Measurements from ENCODE around the gene MAP7D1. TPM values are rescaled to one million over a fixed set of nuclear protein-coding genes. Genes with fewer than 3 reads are reported as not detected.

The MAP7D1 gene
- total RNA-seq, 4 donors from 2014 or later: 74.3 to 187 (median 86.0) TPM

- Histone ChIP-seq H3K27me3 (no peaks in the 10 kb centered on the region), H3K36me3 (no peaks in the 10 kb centered on the region), H3K4me3 (peak overlapping the region; percentile 82 to 100 (median 86)), H3K4me1 (peaks cover 45 to 64% (median 59%) of the 10 kb centered on the region in 4 donors), H3K9me3 (no peaks in the 10 kb centered on the region), H3K27ac (peak overlapping the region; percentile 98 to 100 (median 98))
- WGBS, 2 donors (ENCODE audit: low coverage in 1 of 2): 57 to 80% methylated on average over 1 to 5 of the region's 6 CpGs
- intact Hi-C loops (cut with DNase I; ENCODE audit: low total_unique reads) (loop anchor here (10.0 kb wide), 1 partner anchor 230 kb away; the partner anchor contains the start of gene STK40), in situ Hi-C loops (cut with MboI; ENCODE audit: low pct_ligation_motif_present in 1 of 4, low pct_unique_long_range_greater_than_20kb in 1 of 4, low sequenced_read_pairs in 3 of 4) (loop anchor here in 1 of 4 donors (5.0 kb wide), 1 partner anchor 132 kb away; no protein-coding TSS in a partner anchor)
- TF ChIP-seq EP300 (IDR thresholded peaks at IDR 0.05; ENCODE audit: low read depth) (no peak), POLR2A (IDR thresholded peaks at IDR 0.05) (no peak), CTCF (IDR thresholded peaks at IDR 0.05) (no peak), POLR2AphosphoS5 (IDR thresholded peaks at IDR 0.05) (no peak)
- peak; percentile 37 for DNase-seq
These were observed 1.1 kb upstream of the MAP7D1 start for GRCh38 chr1:36154765-36155407.

GRCh38 chr1:36156329-36157114, 562 bp downstream of the MAP7D1 start:
- intact Hi-C loops (cut with DNase I; ENCODE audit: low total_unique reads): loop anchor here (10.0 kb wide), 1 partner anchor 228 kb away; the partner anchor contains the start of gene STK40
- TF ChIP-seq POLR2A (IDR thresholded peaks at IDR 0.05) (no peak), POLR2AphosphoS5 (IDR thresholded peaks at IDR 0.05) (peak in 2 of 3 donors; percentile 21 to 38)

GRCh38 chr1:36157115-36157903, 1.3 kb downstream of the MAP7D1 start:
- peak overlapping the region; percentile 84 to 100 (median 88) for H3K4me3 ChIP-seq
- peaks cover 37 to 64% (median 56%) of the 10 kb centered on the region in 4 donors for H3K4me1 ChIP-seq
- DNase-seq: no peak

More at GRCh38 chr1:36156329-36157114, 562 bp downstream of the MAP7D1 start:
- WGBS, 2 donors (ENCODE audit: low coverage in 1 of 2): 1% methylated on average over 29 of the region's 69 CpGs; no CpG with 5 or more reads in 1 of the 2 donors
- H3K4me3 ChIP-seq: peak overlapping the region; percentile 84 to 100 (median 88)
- no peaks in the 10 kb centered on the region for H3K27me3 ChIP-seq
- in situ Hi-C loops (cut with MboI; ENCODE audit: low pct_ligation_motif_present in 1 of 4, low pct_unique_long_range_greater_than_20kb in 1 of 4, low sequenced_read_pairs in 3 of 4): no loop called here
- H3K27ac ChIP-seq: peak overlapping the region; percentile 98 to 100 (median 98)
- peaks cover 39 to 64% (median 56%) of the 10 kb centered on the region in 4 donors for H3K4me1 ChIP-seq
- H3K9me3 ChIP-seq: no peaks in the 10 kb centered on the region
- peak; percentile 67 for DNase-seq
- no peaks in the 10 kb centered on the region for H3K36me3 ChIP-seq

More at GRCh38 chr1:36157115-36157903, 1.3 kb downstream of the MAP7D1 start:
- in situ Hi-C loops (cut with MboI; ENCODE audit: low pct_ligation_motif_present in 1 of 4, low pct_unique_long_range_greater_than_20kb in 1 of 4, low sequenced_read_pairs in 3 of 4) (no loop called here), intact Hi-C loops (cut with DNase I; ENCODE audit: low total_unique reads) (loop anchor here (10.0 kb wide), 1 partner anchor 227 kb away; the partner anchor contains the start of gene STK40)
- 11 to 18% methylated on average over 4 to 9 of the region's 9 CpGs for WGBS, 2 donors (ENCODE audit: low coverage in 1 of 2)
- Histone ChIP-seq H3K9me3 (no peaks in the 10 kb centered on the region), H3K27me3 (no peaks in the 10 kb centered on the region), H3K27ac (peak overlapping the region; percentile 98 to 100 (median 98)), H3K36me3 (no peaks in the 10 kb centered on the region)
- TF ChIP-seq POLR2AphosphoS5 (IDR thresholded peaks at IDR 0.05) (no peak), EP300 (IDR thresholded peaks at IDR 0.05; ENCODE audit: low read depth) (no peak), CTCF (IDR thresholded peaks at IDR 0.05) (no peak), POLR2A (IDR thresholded peaks at IDR 0.05) (no peak)

Measured in transverse colon (tissue), 4 donors.